ENCODE results near the gene LLCFC1.

LLCFC1 gene

GRCh38 chr7:142933092-142933475, 6.2 kb upstream of the LLCFC1 start:
- H3K27me3 ChIP-seq (ENCODE audit: insufficient read depth, insufficient read length): no peaks in the 10 kb centered on the region

GRCh38 chr7:142933624-142934023, 5.7 kb upstream of the LLCFC1 start, which contains the start of gene TRPV5:
TSS of gene TRPV5 (minus strand) at chr7:142933746. CDS start at chr7:142933459, 287 bp downstream.
- no peak for DNase-seq (ENCODE audit: low read depth, low spot score)

More at GRCh38 chr7:142933092-142933475, 6.2 kb upstream of the LLCFC1 start:
- Histone ChIP-seq H3K4me3 (ENCODE audit: insufficient read length, low read depth) (no peak overlapping the region), H3K9me3 (ENCODE audit: insufficient read depth, low read length) (no peaks in the 10 kb centered on the region), H3K4me1 (ENCODE audit: insufficient read depth, insufficient read length) (no peaks in the 10 kb centered on the region), H3K9ac (ENCODE audit: insufficient read length, low read depth) (no peak overlapping the region), H3K36me3 (ENCODE audit: insufficient read depth, insufficient read length, low read length) (no peaks in the 10 kb centered on the region)
- TF ChIP-seq ZNF274 (IDR thresholded peaks at IDR 0.05; ENCODE audit: low read depth, low read length) (no peak), SUZ12 (IDR thresholded peaks at IDR 0.05; ENCODE audit: extremely low read depth, insufficient read depth, insufficient read length) (no peak)
- no peak for DNase-seq (ENCODE audit: low read depth, low spot score)

GRCh38 chr7:142934056-142934455, 5.2 kb upstream of the LLCFC1 start:
- DNase-seq (ENCODE audit: low read depth, low spot score): no peak
- TF ChIP-seq YY1 (IDR thresholded peaks at IDR 0.05; ENCODE audit: insufficient read depth, insufficient read length) (no peak), SUZ12 (IDR thresholded peaks at IDR 0.05; ENCODE audit: extremely low read depth, insufficient read depth, insufficient read length) (no peak), ZNF274 (IDR thresholded peaks at IDR 0.05; ENCODE audit: low read depth, low read length) (no peak)
- Histone ChIP-seq H3K9ac (ENCODE audit: insufficient read length, low read depth) (no peak overlapping the region), H3K4me1 (ENCODE audit: insufficient read depth, insufficient read length) (no peaks in the 10 kb centered on the region), H3K4me3 (ENCODE audit: insufficient read length, low read depth) (no peak overlapping the region), H3K36me3 (ENCODE audit: insufficient read depth, insufficient read length, low read length) (no peaks in the 10 kb centered on the region), H3K9me3 (ENCODE audit: insufficient read depth, low read length) (no peaks in the 10 kb centered on the region), H3K27me3 (ENCODE audit: insufficient read depth, insufficient read length) (no peaks in the 10 kb centered on the region)

More at GRCh38 chr7:142933624-142934023, 5.7 kb upstream of the LLCFC1 start, which contains the start of gene TRPV5:
- Histone ChIP-seq H3K4me3 (ENCODE audit: insufficient read length, low read depth) (no peak within 1 kb of the TSS), H3K9ac (ENCODE audit: insufficient read length, low read depth) (no peak within 1 kb of the TSS), H3K36me3 (ENCODE audit: insufficient read depth, insufficient read length, low read length) (no peaks in the 10 kb centered on the region), H3K4me1 (ENCODE audit: insufficient read depth, insufficient read length) (no peaks in the 10 kb centered on the region), H3K9me3 (ENCODE audit: insufficient read depth, low read length) (no peaks in the 10 kb centered on the region), H3K27me3 (ENCODE audit: insufficient read depth, insufficient read length) (no peaks in the 10 kb centered on the region)
- TF ChIP-seq YY1 (IDR thresholded peaks at IDR 0.05; ENCODE audit: insufficient read depth, insufficient read length) (no peak), SUZ12 (IDR thresholded peaks at IDR 0.05; ENCODE audit: extremely low read depth, insufficient read depth, insufficient read length) (no peak)

- no peak for DNase-seq (ENCODE audit: low read depth, low spot score)
- Histone ChIP-seq H3K9ac (ENCODE audit: insufficient read length, low read depth) (no peak overlapping the region), H3K36me3 (ENCODE audit: insufficient read depth, insufficient read length, low read length) (no peaks in the 10 kb centered on the region), H3K4me1 (ENCODE audit: insufficient read depth, insufficient read length) (no peaks in the 10 kb centered on the region), H3K27me3 (ENCODE audit: insufficient read depth, insufficient read length) (no peaks in the 10 kb centered on the region), H3K9me3 (ENCODE audit: insufficient read depth, low read length) (no peaks in the 10 kb centered on the region), H3K4me3 (ENCODE audit: insufficient read length, low read depth) (no peak overlapping the region)
- TF ChIP-seq ZNF274 (IDR thresholded peaks at IDR 0.05; ENCODE audit: low read depth, low read length) (no peak), SUZ12 (IDR thresholded peaks at IDR 0.05; ENCODE audit: extremely low read depth, insufficient read depth, insufficient read length) (no peak), YY1 (IDR thresholded peaks at IDR 0.05; ENCODE audit: insufficient read depth, insufficient read length) (no peak)
Measured at GRCh38 chr7:142935941-142936565, 3.2 kb upstream of the LLCFC1 start.

GRCh38 chr7:142938611-142939010, 673 bp upstream of the LLCFC1 start:
- no peaks in the 10 kb centered on the region for H3K36me3 ChIP-seq (ENCODE audit: insufficient read depth, insufficient read length, low read length)
- TF ChIP-seq ZNF274 (IDR thresholded peaks at IDR 0.05; ENCODE audit: low read depth, low read length): no peak
- no peak for TF ChIP-seq SUZ12 (IDR thresholded peaks at IDR 0.05; ENCODE audit: extremely low read depth, insufficient read depth, insufficient read length)
- TF ChIP-seq YY1 (IDR thresholded peaks at IDR 0.05; ENCODE audit: insufficient read depth, insufficient read length): no peak
- DNase-seq (ENCODE audit: low read depth, low spot score): no peak
- no peaks in the 10 kb centered on the region for H3K9me3 ChIP-seq (ENCODE audit: insufficient read depth, low read length)
- H3K9ac ChIP-seq (ENCODE audit: insufficient read length, low read depth): no peak overlapping the region
- H3K4me3 ChIP-seq (ENCODE audit: insufficient read length, low read depth): no peak overlapping the region
- H3K27me3 ChIP-seq (ENCODE audit: insufficient read depth, insufficient read length): no peaks in the 10 kb centered on the region
- H3K4me1 ChIP-seq (ENCODE audit: insufficient read depth, insufficient read length): no peaks in the 10 kb centered on the region

GRCh38 chr7:142940966-142941535, 1.8 kb downstream of the LLCFC1 start:
- DNase-seq (ENCODE audit: low read depth, low spot score): no peak
- H3K36me3 ChIP-seq (ENCODE audit: insufficient read depth, insufficient read length, low read length): no peaks in the 10 kb centered on the region
- no peaks in the 10 kb centered on the region for H3K4me1 ChIP-seq (ENCODE audit: insufficient read depth, insufficient read length)
- no peaks in the 10 kb centered on the region for H3K9me3 ChIP-seq (ENCODE audit: insufficient read depth, low read length)
- no peak overlapping the region for H3K4me3 ChIP-seq (ENCODE audit: insufficient read length, low read depth)
- no peak overlapping the region for H3K9ac ChIP-seq (ENCODE audit: insufficient read length, low read depth)
- no peaks in the 10 kb centered on the region for H3K27me3 ChIP-seq (ENCODE audit: insufficient read depth, insufficient read length)
- TF ChIP-seq ZNF274 (IDR thresholded peaks at IDR 0.05; ENCODE audit: low read depth, low read length): no peak

- Histone ChIP-seq H3K9ac (ENCODE audit: insufficient read length, low read depth) (no peak overlapping the region), H3K36me3 (ENCODE audit: insufficient read depth, insufficient read length, low read length) (no peaks in the 10 kb centered on the region), H3K4me3 (ENCODE audit: insufficient read length, low read depth) (no peak overlapping the region), H3K4me1 (ENCODE audit: insufficient read depth, insufficient read length) (no peaks in the 10 kb centered on the region), H3K27me3 (ENCODE audit: insufficient read depth, insufficient read length) (no peaks in the 10 kb centered on the region), H3K9me3 (ENCODE audit: insufficient read depth, low read length) (no peaks in the 10 kb centered on the region)
- DNase-seq (ENCODE audit: low read depth, low spot score): no peak
- TF ChIP-seq ZNF274 (IDR thresholded peaks at IDR 0.05; ENCODE audit: low read depth, low read length) (no peak), YY1 (IDR thresholded peaks at IDR 0.05; ENCODE audit: insufficient read depth, insufficient read length) (no peak), SUZ12 (IDR thresholded peaks at IDR 0.05; ENCODE audit: extremely low read depth, insufficient read depth, insufficient read length) (no peak)
Measured at GRCh38 chr7:142941541-142941940, 2.3 kb downstream of the LLCFC1 start.
